GM21367 (cell line): ENCODE measurements around the gene G2E3.
"Not testable (repeated sequence)": the region's sequence is repeated elsewhere in the genome, so short reads cannot be mapped to it uniquely, and the experiment has no call there.

Experiments
- ATAC-seq: cut with Tn5 transposase; IDR thresholded peaks from one replicate; pipeline ENCODE4 v1.9.1; 2021; ENCODE audit not compliant: unreplicated experiment

Gene G2E3

DNA sequence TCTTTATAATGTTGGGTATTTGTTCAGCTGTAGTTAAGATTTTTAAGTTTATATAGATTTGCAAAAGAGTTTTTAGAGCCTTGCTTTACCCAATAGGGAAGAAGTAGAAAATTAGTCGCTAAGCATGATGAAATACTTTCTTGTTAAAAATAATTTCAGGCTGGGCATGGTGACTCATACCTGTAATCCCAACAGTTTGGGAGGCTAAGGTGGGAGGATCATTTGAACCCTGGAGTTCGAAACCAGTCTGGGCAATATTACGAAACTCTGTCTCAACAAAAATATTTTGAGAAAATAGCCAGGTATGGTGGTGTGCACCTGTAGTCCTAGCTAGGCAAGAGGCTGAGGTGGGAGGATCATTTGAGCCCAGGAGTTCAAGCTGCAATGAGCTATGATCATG lies 44.4 kb downstream of the G2E3 start:
- no peak for ATAC-seq

DNA sequence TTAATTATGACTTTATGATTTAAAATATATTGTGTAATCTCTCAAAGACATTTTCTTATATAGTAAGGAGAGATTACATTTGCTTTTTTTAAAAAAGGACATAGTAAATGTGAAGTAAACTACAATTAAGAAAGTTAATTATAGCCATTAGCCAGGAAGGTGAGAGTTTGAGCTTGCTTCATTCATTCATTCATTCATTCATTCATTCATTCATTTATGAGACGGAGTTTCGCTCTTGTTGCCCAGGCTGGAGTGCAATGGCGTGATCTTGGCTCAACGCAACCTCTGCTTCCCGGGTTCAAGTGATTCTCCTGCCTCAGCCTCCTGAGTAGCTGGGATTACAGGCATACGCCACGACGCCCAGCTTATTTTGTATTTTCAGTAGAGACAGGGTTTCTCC lies 45.7 kb downstream of the G2E3 start:
- not testable (repeated sequence) for ATAC-seq

DNA sequence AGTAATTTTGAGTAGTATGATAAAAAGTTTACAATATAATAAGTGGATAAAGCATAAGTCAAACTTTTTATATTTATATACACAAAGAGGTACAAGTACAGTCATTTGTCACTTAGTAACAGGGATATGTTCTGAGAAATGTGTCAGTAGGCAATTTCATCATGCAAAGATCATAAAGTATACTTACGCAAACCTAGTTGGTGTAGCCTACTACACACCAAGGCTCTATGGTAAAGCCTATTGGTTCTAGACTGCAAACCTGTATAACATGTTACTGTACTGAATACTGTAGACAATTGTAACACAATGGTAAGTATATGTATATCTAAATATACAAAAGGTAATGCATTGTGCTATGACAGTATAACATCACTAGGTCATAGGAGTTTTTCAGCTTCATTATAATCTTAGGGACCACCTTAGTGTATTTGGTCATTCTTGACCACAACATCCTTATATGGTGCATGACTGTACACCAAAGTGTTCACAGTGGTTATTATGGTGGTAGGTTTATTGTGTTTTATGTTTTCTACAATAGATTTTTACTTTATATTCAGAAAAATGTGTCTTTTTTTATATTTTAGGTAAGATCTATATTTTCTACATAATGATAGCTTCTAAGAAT lies 48.3 kb downstream of the G2E3 start:
- ATAC-seq, result no peak

DNA sequence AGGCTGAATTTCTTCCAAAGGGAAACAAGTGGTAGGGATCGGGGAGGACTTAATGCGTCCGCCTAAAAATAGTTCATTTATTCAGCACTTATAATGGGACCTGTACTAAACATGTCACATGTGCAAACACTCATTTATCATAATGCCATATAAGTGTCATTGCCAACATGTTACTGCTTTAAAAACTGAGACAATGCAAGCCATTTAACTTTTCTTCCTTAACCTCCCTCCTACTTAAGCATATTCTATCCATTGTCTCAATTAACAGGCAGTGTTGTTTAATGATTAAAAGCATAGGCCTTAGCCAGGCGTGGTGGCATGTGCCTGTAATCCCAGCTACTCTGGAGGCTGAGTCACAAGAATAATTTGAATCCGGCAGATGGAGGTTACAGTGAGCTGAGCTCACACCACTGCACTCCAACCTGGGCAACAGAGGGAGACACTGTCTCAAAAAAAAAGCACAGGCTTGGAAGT lies 49.6 kb downstream of the G2E3 start:
- ATAC-seq, result no peak

DNA sequence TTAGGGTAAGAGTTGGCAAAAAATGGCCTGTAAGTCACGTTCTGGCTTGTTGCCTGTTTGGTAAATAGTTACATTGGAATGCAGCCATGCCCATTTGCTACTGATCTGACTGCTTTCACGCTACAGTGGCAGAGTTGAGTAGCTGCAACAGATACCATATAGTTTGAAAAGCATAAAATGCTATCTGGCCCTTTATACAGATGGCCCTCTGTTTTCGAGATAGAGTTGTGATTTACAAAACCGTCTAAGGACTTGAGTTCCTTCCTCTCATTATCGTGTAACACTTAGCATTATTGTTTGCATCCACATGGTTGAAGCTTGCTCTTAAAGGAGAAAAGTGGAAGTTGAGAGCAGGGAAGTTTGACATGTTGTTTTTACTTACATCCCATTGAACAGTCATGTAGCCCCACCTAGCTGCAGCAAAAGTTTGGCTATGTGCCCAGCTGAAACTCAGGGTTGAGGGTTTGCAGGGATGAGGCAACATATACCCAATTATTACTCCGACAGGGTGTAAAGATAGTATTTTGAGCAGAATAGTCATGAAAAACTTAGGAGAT lies 51.9 kb downstream of the G2E3 start:
- ATAC-seq, result no peak

DNA sequence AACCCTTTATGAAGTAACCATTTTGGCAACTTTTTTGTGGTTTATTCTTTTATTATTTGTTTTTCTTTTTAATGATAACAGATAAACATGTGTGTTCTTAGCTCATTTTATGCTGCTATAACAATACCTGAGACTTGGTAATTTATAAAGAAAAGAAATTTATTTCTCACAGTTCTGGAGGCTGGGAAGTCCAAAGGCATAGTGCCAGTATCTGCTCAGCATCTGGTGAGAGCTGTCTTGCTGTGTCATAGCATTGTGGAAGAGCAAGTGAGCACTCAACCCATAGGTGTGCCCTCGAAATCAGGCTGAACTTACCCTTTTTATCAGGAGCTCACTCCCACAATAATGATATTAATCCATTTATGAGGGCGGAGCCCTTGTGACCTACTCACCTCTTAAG lies 55.2 kb downstream of the G2E3 start:
- ATAC-seq, result no peak

DNA sequence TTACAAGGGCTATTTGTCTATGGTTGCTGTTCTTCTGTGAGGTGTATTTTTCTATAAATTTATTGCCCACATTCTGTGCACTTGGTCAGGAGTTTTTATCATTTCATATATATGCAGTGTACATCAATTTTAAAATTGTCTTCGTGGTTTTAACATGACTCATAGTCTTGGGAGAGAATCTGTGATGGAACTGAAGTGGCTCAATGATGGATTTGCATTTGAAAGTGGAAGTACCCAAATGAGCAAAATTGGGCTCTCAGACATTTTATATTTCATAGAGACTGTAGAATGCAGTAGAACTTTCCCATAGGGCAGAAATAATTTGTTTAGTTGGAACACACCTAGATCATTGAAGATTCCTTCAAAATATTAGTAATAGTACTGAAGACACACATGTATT lies 61.2 kb downstream of the G2E3 start:
- ATAC-seq, result peak; percentile 41

DNA sequence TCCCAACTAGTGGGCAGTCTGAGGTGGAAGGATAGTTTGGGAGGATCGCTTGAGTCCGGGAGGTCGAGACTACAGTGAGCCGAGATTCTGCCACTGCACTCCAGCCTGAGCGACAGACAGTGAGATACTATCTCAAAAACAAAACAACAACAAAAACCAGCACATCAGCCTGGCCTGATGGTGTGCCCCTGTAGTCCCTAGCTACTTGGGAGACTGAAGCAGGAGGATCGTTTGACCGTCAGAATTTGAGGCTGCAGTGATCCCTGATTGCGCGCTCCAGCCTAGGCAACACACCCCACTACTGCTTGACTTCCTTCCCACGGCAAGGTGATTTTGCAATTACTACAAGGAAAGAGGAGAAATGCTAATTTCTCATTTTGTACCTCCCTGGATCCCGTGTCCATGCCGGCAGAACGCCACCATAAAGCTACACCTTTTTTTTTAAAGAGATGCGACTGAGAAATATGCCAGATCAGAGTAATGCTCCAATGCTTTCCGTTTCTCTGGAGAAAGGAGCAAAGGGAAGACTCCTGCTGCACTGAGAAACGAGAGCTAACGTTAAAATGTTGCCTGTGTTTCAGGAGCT lies 62.5 kb downstream of the G2E3 start:
- ATAC-seq, result peak; percentile 3

DNA sequence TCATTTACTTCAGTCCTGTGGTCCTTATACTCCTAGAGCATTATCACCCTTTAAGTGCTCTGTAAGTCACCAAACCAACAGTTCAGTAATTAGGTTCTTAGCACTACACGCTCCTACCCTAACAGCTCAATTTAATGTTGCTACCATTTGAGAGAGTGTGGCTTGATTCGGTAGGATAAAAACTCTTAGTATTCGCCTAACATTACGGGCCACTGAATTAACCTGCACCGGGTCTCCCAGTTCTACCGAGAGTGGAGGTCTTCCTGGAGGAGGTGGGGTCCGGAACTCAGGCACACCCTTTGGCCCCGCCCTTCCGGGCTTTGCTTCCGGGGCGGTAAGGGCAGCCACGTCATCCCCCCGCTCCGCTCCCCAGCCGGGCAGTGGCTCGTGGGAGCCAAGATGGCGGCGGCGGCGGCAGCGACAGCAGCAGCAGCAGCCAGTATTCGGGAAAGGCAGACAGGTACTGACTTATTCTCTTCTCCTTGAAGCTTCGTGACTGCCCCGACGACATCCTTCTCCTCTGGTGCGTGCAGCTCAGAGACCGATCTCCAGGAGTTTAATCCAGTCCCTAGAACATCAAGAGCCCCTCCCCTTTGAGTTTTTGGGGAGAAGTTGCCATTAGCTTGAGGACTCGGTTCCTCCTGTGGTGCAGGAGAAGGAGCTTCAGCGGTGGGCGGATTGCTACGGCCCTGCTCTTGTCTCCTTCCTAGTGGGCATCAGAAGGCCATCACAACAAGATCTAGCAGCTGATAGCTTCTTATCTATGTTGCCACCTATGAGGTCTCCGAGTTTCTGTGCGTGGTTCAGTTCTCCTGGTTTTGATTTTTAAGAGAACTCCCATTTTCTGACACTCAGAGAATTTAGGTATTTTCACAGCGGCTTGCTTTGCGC lies 63.2 kb downstream of the G2E3 start, which contains the start of gene SCFD1:
TSS of gene SCFD1 (plus strand) at position 380 of the 891 bp plus-strand sequence. CDS start at position 400, 20 bp downstream.
- peak; percentile 92 for ATAC-seq

DNA sequence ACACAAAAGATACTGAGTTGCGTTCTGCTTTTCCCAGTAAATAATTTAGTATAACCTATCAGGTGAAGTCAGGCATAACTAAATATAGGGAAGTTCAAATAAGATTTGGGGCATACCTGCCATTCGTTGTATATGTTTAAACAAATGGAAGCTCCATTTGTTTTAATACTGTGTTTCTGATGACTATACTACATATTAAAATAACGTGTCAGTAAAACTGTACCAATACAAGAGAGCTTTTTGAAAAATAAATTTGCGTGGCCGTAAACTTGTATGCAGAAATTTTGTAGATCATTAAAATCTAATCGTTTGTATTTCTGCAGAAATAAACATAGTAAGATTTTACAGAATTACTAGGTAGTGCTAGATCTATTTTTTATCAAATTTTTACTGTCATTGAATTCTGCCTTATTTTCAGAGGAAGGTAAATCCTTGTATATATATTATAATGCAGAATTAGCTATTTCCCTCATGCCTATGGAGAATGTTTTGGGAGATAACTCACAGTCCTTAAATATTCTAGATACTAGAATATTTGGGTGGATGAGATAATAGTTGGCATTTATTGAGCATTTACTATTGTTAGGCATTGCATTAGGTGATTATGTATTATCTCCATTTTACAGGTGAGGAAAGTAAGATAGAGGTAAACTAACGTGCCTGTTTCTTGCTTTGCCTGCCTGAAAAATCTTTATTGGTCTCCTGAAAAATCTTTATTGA lies 64.6 kb downstream of the G2E3 start:
- no peak for ATAC-seq

DNA sequence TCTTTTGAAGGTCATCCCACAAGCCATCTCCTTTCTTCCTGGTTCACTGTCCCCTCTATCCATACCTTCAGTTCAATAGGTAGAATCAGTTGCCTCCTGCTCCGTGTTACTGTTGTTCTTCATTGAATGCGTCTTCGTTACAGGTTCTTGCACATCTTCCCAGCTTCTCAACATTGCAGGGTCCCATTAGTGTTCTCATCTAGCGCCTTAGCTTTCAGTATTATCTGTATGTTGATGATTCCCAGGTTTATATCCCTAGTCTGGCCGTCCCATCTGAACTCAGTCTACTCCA lies 65.1 kb downstream of the G2E3 start:
- no peak for ATAC-seq

DNA sequence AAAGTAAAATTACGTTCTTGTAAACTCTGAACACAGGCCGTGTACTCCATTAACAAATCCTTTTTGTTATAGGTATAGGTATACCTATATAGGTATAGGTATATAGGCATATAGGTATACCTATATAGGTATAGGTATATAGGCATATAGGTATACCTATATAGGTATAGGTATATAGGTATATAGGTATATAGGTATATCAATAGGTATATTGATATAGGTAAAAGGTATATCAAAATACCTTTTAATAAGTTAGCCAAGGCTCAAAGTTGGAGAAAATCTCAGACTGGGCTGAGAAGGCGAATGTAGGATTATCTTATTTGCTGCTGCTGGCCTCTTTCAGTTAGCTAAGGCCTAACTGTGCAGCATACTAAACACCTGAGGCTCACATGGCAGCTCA lies 66.6 kb downstream of the G2E3 start:
- ATAC-seq, result no peak

DNA sequence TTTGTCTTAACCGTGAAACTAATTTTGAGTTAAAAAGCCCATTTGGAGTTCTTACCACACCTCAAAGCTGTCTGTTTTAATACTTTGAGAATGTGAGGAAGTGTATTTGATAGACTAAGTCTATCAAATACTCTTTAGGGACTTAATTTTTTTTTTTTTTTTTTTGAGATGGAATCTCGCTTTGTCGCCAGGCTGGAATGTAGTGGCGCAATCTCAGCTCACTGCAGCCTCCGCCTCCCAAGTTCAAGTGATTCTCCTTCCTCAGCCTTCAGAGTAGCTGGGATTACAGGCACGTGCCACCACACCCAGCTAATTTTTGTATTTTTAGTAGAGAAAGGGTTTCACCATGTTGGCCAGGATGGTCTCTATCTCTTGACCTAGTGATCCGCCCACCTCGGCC lies 70.5 kb downstream of the G2E3 start:
- not testable (repeated sequence) for ATAC-seq

DNA sequence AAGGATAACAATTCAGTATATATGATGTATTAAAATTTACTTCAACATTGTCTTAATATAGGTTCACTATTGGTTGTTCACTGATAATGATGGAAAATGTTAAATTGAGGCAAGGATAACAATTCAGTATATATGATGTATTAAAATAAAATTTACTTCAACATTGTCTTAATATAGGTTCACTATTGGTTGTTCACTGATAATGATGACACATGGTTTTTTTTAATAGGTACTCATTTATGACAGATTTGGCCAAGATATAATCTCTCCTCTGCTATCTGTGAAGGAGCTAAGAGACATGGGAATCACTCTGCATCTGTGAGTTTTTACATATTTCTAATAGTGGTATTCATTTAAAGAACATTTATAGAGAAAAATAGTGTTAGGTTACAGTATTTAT lies 71.3 kb downstream of the G2E3 start:
- no peak for ATAC-seq

DNA sequence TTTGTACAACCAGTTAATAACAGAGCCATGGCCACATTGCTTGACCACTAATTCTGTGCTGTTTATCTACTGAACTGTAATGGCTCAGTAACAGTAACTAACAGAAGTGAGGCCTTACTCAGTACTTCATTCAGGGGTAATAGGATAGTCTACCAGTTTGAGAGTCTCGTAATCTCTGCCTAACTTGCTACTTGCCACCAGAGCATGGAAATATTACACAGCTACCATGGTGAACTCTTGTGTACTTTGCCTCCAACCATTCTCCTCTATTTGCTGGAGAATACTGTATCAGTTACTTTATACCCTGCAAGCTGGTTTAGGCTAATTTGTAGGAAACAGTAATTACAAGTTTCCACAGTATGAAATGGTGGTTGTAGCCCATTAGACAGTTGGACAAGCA lies 73.8 kb downstream of the G2E3 start:
- ATAC-seq, result no peak

DNA sequence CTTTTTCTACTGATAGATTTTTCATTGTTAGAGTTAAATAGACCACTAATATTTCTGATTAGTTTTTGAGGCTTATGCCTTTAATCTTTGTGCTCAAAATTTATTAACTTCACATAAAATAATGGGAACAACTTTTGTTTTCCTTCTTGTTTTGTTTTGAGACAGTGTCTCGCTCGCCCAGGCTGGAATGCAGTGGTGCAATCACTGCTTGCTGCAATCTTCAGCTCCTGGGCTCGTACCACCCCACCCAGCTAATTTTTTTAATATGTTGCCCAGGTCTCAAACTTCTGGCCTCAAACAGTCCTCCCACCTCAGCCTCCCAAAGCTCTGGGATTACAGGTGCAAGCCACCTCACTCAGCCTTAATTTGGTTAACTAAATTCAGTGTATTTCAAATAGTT lies 80.0 kb downstream of the G2E3 start:
- ATAC-seq, result no peak

DNA sequence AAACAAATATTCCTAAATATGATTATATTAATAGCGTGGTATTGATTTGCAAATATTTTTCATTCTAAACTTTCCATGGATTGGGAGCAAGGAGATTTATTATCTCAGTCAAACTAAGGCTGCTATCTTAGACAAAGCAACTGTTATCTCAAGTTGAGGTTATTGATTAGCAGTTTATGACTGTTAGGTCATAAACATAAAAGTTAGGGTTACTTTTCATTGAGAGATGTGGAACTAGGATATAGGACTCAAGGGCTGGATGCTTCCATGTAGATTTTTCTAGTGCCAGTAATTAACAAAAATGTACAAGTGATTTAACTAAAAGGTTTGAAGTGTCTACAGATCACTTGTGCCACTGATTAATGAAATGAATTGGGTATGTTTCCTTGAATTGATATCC lies 82.2 kb downstream of the G2E3 start:
- ATAC-seq, result no peak

DNA sequence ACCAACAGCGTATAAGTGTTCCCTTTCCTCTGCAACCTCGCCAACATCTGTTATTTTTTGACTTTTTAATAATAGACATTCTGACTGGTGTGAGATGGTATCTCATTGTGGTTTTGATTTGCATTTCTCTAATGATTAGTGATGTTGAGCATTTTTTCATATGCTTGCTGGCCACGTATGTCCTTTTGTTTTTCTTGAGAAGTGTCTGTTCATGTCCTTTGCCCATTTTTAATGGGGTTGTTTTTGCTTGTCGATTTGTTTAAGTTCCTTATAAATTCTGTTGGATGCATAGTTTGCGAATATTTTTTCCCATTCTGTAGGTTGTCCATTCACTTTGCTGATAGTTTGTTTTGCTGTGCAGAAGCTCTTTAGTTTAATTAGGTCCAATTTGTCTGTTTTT lies 85.5 kb downstream of the G2E3 start:
- not testable (repeated sequence) for ATAC-seq

DNA sequence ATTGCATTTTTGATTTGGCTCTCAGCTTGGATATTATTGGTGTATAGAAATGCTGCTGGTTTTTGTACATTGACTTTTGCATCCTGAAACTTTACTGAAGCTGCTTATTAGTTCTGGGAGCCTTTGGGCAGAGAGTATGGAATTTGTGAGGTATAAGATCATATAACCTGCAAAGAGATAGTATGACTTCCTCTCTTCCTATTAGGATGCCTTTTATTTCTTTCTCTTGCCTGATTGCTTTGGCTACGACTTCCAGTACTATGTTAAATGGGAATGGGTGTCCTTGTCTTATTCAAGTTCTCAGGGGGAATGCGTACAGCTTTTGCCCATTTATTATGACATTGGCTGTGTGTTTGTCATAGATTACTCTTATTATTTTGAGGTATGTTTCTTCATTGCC lies 86.6 kb downstream of the G2E3 start:
- no peak for ATAC-seq

DNA sequence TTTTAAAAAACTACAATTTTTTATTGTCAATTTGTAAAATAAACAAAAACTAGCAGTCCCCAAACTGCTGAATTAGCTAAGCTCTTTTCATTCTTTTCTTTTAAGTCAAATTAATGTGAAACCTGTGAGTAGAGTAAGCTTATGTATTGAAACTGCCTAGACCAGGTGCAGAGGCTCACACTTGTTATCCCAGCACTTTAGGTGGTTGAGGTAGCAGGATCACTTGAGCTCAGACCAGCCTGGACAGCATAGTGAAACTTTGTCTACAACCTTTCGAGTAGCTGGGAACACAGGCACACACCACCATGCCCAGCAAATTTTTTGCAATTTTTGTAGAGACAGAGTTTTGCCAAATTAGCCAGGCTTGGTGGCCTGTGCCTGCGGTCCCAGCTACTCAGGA lies 89.5 kb downstream of the G2E3 start:
- no peak for ATAC-seq

DNA sequence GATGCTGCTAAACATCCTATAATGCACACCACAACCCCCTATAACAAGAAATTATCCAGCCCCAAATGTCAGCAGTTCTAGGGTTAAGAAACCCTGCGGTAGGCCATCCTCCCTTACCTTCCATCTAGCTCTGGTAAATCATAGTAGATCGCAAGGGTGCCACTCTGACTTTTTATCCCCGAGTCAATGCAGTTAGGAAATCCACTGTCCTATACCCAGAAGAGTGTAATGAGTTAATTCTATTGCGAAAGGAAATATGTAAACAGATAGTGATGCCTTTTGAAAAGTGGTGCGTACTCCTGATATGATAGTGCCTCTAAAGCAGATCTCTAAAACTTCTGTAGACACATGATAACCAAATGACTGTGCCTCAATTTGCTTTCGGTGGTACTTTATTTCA lies 93.0 kb downstream of the G2E3 start:
- no peak for ATAC-seq
